ENCODE measurements around the gene ATP13A5.
A peak's percentile ranks its signal among the peaks of the same experiment; 100 is the strongest.

DNA sequence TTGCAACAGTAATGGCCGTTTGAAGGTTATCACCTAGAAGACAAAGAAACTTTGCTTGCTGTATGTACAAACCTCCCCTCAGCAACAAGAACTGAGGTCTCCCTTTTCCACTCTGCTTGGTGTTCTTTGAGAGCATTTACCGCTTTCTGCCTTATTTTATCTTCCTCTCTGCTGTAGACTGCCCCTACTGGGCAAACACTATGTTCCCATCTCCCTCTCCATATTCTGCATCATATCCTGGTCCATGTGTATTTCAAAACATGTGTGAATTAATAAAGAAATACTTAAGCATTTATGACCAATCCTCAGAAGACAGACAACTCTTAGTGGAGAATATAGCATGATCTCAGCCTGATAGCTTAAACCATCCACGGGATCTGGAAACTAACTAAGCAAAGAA lies 64.4 kb downstream of the ATP13A5 start:
- TF ChIP-seq, protein P1, sequence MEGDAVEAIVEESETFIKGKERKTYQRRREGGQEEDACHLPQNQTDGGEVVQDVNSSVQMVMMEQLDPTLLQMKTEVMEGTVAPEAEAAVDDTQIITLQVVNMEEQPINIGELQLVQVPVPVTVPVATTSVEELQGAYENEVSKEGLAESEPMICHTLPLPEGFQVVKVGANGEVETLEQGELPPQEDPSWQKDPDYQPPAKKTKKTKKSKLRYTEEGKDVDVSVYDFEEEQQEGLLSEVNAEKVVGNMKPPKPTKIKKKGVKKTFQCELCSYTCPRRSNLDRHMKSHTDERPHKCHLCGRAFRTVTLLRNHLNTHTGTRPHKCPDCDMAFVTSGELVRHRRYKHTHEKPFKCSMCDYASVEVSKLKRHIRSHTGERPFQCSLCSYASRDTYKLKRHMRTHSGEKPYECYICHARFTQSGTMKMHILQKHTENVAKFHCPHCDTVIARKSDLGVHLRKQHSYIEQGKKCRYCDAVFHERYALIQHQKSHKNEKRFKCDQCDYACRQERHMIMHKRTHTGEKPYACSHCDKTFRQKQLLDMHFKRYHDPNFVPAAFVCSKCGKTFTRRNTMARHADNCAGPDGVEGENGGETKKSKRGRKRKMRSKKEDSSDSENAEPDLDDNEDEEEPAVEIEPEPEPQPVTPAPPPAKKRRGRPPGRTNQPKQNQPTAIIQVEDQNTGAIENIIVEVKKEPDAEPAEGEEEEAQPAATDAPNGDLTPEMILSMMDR (IDR thresholded peaks at IDR 0.05; ENCODE audit: borderline replicate concordance, extremely low read depth, low read length, poor library complexity, severe bottlenecking) = peak; percentile 16
- no peak for TF ChIP-seq EZH2 (IDR thresholded peaks at IDR 0.05; ENCODE audit: borderline replicate concordance, low read depth, low read length, severe bottlenecking)
